AG08395 (cell line): ENCODE measurements around the gene PPP4R1.

Experiments used
- DNase-seq: peaks from one replicate; pipeline ENCODE4 v3.0.0; 2012; ENCODE audit warnings: mixed read lengths, low spot score

PPP4R1 gene

GRCh38 chr18:9594823-9595596, 19.3 kb downstream of the PPP4R1 start:
- no peak for DNase-seq

GRCh38 chr18:9587924-9588323, 26.4 kb downstream of the PPP4R1 start:
- DNase-seq: no peak

- DNase-seq: no peak
Observed at GRCh38 chr18:9586814-9587213, 27.5 kb downstream of the PPP4R1 start.

GRCh38 chr18:9581667-9582066, 32.7 kb downstream of the PPP4R1 start:
- no peak for DNase-seq

GRCh38 chr18:9578306-9578705, 36.1 kb downstream of the PPP4R1 start:
- DNase-seq: no peak

GRCh38 chr18:9577361-9577760, 37.0 kb downstream of the PPP4R1 start:
- no peak for DNase-seq

GRCh38 chr18:9575558-9575957, 38.8 kb downstream of the PPP4R1 start:
- DNase-seq: peak; percentile 50

- no peak for DNase-seq
Observed at GRCh38 chr18:9574473-9575115, 39.8 kb downstream of the PPP4R1 start.

- no peak for DNase-seq
Observed at GRCh38 chr18:9571546-9571945, 42.8 kb downstream of the PPP4R1 start.

- DNase-seq: no peak
Observed at GRCh38 chr18:9570255-9570654, 44.1 kb downstream of the PPP4R1 start.

- no peak for DNase-seq
Observed at GRCh38 chr18:9569178-9569577, 45.2 kb downstream of the PPP4R1 start.

GRCh38 chr18:9568186-9568585, 46.2 kb downstream of the PPP4R1 start:
- no peak for DNase-seq

GRCh38 chr18:9565407-9565806, 49.0 kb downstream of the PPP4R1 start:
- no peak for DNase-seq

- no peak for DNase-seq
Observed at GRCh38 chr18:9563331-9563730, 51.0 kb downstream of the PPP4R1 start.

GRCh38 chr18:9562584-9562983, 51.8 kb downstream of the PPP4R1 start:
- no peak for DNase-seq

GRCh38 chr18:9561759-9562158, 52.6 kb downstream of the PPP4R1 start:
- DNase-seq: no peak

- no peak for DNase-seq
Observed at GRCh38 chr18:9559253-9559652, 55.1 kb downstream of the PPP4R1 start.

- no peak for DNase-seq
Observed at GRCh38 chr18:9558387-9559064, 55.8 kb downstream of the PPP4R1 start.

GRCh38 chr18:9557250-9557943, 57.0 kb downstream of the PPP4R1 start:
- DNase-seq: no peak

- DNase-seq: no peak
Observed at GRCh38 chr18:9552616-9553015, 61.7 kb downstream of the PPP4R1 start.

GRCh38 chr18:9552191-9552590, 62.2 kb downstream of the PPP4R1 start:
- DNase-seq: no peak

- no peak for DNase-seq
Observed at GRCh38 chr18:9550429-9550828, 63.9 kb downstream of the PPP4R1 start.

- no peak for DNase-seq
Observed at GRCh38 chr18:9549405-9549804, 65.0 kb downstream of the PPP4R1 start.
